CD4-positive, CD25-positive, alpha-beta regulatory T cell (primary cell): ENCODE results near the gene VWA1. TPM values are rescaled to one million over a fixed set of nuclear protein-coding genes. Genes with fewer than 3 reads are reported as not detected.
"Not testable (repeated sequence)": the region's sequence is repeated elsewhere in the genome, so short reads cannot be mapped to it uniquely, and the experiment has no call there.

Experiments used
- ATAC-seq, 2 donors: fragments of 150-1000 bp; cut with Tn5 transposase; one replicate each; pipeline ENCODE4 v1.10.0; 2021; ENCODE audit warnings: low read depth in 2 of 2, moderate number of reproducible peaks in 2 of 2, moderate library complexity in 1 of 2
- DNase-seq, 3 donors: peaks; one replicate each; pipeline versions ENCODE4 v3.0.0 to v3.0.0-alpha.2; 2012 to 2022; ENCODE audit warnings: mixed read lengths in 1 of 3
- H3K27ac ChIP-seq: one replicate; pipeline ENCODE4 v1.7.0; 2013; ENCODE audit warnings: mild to moderate bottlenecking, low read length; ENCODE audit not compliant: insufficient read depth, poor library complexity, severe bottlenecking
- H3K27me3 ChIP-seq: one replicate; pipeline ENCODE4 v1.7.0; 2013; ENCODE audit warnings: low read length; ENCODE audit not compliant: control insufficient read depth, insufficient read depth
- H3K36me3 ChIP-seq: one replicate; pipeline ENCODE4 v1.7.0; 2013; ENCODE audit warnings: mild to moderate bottlenecking, low read length, moderate library complexity; ENCODE audit not compliant: control insufficient read depth, insufficient read depth
- H3K4me1 ChIP-seq: 2 replicates; pipeline ENCODE4 v1.7.0; 2013; ENCODE audit warnings: mild to moderate bottlenecking, low read length; ENCODE audit not compliant: insufficient read depth, control insufficient read depth, poor library complexity, severe bottlenecking
- H3K4me3 ChIP-seq: one replicate; pipeline ENCODE4 v1.7.0; 2013; ENCODE audit warnings: low read depth, mild to moderate bottlenecking, low read length, moderate library complexity
- H3K9me3 ChIP-seq, 2 experiments: 1 replicate in 1 of 2; 2 replicates in 1 of 2; pipeline ENCODE4 v1.7.0; 2013; ENCODE audit warnings: low read length in 2 of 2, mild to moderate bottlenecking in 1 of 2, moderate library complexity in 1 of 2; ENCODE audit not compliant: control insufficient read depth in 2 of 2
- H3K27ac Mint-ChIP-seq, 3 donors: one replicate each; pipeline ENCODE4 v1.8.0; 2020 to 2022; ENCODE audit warnings: mild to moderate bottlenecking in 3 of 3, mixed read lengths in 3 of 3, moderate library complexity in 2 of 3
- H3K27me3 Mint-ChIP-seq: one replicate; pipeline ENCODE4 v1.8.0; 2022; ENCODE audit warnings: mild to moderate bottlenecking, mixed read lengths
- H3K36me3 Mint-ChIP-seq: one replicate; pipeline ENCODE4 v1.8.0; 2020; ENCODE audit warnings: mixed read lengths
- H3K4me1 Mint-ChIP-seq, 4 donors: one replicate each; pipeline ENCODE4 v1.8.0; 2020 to 2022; ENCODE audit warnings: mixed read lengths in 4 of 4, mild to moderate bottlenecking in 1 of 4
- H3K4me3 Mint-ChIP-seq, 4 donors: one replicate each; pipeline ENCODE4 v1.8.0; 2020 to 2022; ENCODE audit warnings: mild to moderate bottlenecking in 4 of 4, mixed read lengths in 4 of 4, moderate library complexity in 3 of 4
- H3K9me3 Mint-ChIP-seq, 7 donors: one replicate each; pipeline ENCODE4 v1.8.0; 2020 to 2022; ENCODE audit warnings: mixed read lengths in 7 of 7, mild to moderate bottlenecking in 3 of 7, moderate library complexity in 2 of 7
- polyA plus RNA-seq, 4 donors: library from polyadenylated mRNA; unstranded; fragments of 300-500 nt; fragmentation: Illumina TruSeq; gene quantifications; one replicate each; pipeline ENCODE4 v1.2.3, GENCODE V29; 2021
- total RNA-seq: library from RNA; stranded (reverse); gene quantifications from one replicate; pipeline ENCODE4 v1.2.3, GENCODE V29; 2022

VWA1 gene
- total and polyA plus RNA-seq, 5 donors from 2014 or later: not detected

DNA sequence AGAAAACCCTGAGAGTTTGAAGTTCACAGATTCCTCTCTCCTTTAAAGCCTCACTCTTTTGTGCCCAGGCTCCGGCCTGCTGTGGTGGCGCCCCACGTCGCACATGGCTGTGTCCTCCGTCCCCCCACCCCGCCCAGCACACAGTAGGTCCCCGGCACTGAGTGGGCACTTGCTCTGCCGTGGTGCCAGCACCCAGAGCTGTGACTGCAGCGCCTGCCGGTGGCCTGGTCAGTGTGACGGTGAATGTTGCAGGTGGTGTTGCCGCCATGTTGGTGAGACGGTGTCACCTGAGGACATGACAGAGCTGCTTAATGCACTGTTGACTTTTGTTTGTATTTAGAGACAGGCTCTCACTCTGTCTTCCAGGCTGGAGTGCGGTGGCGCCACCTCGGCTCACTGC, 17.4 kb downstream of the VWA1 start:
- ATAC-seq (no peak), DNase-seq (no peak)
- Mint-ChIP-seq H3K27me3 (no peaks in the 10 kb centered on the region), H3K36me3 (no peaks in the 10 kb centered on the region), H3K27ac (no peak overlapping the region), H3K9me3 (no peaks in the 10 kb centered on the region), H3K4me3 (no peak overlapping the region), H3K4me1 (no peaks in the 10 kb centered on the region)
- Histone ChIP-seq H3K36me3 (no peaks in the 10 kb centered on the region), H3K27me3 (no peaks in the 10 kb centered on the region), H3K4me1 (no peaks in the 10 kb centered on the region), H3K27ac (no peak overlapping the region), H3K9me3 (no peaks in the 10 kb centered on the region), H3K4me3 (no peak overlapping the region)

DNA sequence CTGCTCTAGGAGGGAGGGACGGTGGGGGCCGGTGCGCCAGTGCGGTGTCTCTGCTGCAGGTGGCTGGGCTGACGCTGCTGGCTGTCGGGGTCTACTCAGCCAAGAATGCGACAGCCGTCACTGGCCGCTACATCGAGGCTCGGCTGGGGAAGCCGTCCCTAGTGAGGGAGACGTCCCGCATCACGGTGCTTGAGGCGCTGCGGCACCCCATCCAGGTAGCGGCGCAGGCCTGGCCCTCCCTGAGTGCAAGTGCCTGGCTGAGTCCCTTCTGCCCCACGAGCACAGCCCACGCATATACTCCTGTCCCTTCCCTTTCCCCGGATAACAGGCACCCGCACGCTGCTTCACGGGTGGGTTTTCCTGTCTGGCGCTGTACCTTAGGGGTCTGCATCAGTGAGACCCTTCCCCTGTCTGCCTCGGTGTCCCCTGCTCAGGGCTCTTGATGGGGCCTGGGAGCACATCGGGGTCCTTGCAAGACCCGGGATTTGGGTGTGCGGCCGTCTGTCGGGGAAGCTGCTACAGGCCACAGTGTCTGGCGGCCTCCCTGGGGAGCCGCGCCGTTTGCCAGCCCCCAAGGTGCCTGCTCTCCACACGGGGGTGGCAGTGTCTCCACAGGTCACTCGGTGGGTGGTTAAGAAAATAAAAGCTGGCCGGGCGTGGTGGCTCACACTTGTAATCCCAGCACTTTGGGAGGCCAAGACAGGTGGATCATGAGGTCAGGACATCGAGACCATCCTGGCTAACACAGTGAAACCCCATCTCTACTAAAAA, 19.0 kb downstream of the VWA1 start:
- not testable (repeated sequence) for H3K9me3 ChIP-seq, H3K27me3 ChIP-seq, H3K9me3 Mint-ChIP-seq, H3K27me3 Mint-ChIP-seq, H3K36me3 Mint-ChIP-seq, H3K4me3 Mint-ChIP-seq, H3K4me1 ChIP-seq, H3K4me1 Mint-ChIP-seq, H3K4me3 ChIP-seq, H3K36me3 ChIP-seq, H3K27ac Mint-ChIP-seq, H3K27ac ChIP-seq, ATAC-seq, DNase-seq

DNA sequence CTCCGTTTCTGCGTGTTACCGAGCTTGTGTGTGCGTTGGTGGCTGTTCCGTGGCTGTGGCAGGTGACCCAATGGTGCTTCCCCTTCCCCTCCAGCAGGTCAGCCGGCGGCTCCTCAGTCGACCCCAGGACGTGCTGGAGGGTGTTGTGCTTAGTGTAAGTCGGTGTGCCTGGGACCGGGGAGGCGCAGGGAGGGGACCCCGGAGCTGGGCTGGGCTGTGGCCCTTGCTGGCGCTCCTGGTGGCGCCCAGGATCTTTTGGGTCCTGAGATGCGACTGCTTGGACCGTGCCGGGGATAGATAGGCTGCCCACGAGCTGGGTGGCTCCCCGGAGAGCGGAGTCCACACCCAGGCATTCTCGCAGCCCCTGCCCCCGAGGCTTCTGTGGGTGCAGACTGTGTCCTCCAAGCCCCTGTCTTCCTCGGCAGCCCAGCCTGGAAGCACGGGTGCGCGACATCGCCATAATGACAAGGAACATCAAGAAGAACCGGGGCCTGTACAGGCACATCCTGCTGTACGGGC, 19.9 kb downstream of the VWA1 start:
- H3K27me3 ChIP-seq: no peaks in the 10 kb centered on the region
- no peak overlapping the region for H3K4me3 Mint-ChIP-seq
- DNase-seq (no peak), ATAC-seq (no peak)
- H3K27ac Mint-ChIP-seq: no peak overlapping the region
- H3K36me3 ChIP-seq: no peaks in the 10 kb centered on the region
- no peak overlapping the region for H3K27ac ChIP-seq
- no peaks in the 10 kb centered on the region for H3K9me3 Mint-ChIP-seq
- H3K4me1 Mint-ChIP-seq: no peaks in the 10 kb centered on the region
- no peak overlapping the region for H3K4me3 ChIP-seq
- no peaks in the 10 kb centered on the region for H3K4me1 ChIP-seq
- no peaks in the 10 kb centered on the region for H3K9me3 ChIP-seq
- no peaks in the 10 kb centered on the region for H3K36me3 Mint-ChIP-seq
- H3K27me3 Mint-ChIP-seq: no peaks in the 10 kb centered on the region

DNA sequence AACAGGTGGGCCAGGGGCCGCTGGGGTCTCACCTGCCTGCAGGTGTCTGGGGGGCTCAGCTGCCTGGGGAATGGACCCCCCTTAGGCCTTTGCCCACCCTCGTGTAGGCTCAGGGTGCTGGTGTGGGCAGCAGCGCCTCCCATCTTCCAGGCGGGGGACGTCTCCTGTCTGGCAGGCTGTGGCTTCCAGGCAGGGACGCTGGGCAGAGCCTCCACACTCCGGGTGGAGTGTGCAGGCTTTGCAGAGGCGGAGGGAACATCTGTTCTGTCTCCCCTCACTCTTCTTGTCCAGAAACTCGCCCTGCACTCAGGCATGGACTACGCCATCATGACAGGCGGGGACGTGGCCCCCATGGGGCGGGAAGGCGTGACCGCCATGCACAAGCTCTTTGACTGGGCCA, 20.4 kb downstream of the VWA1 start:
- H3K36me3 Mint-ChIP-seq: not testable (repeated sequence)

DNA sequence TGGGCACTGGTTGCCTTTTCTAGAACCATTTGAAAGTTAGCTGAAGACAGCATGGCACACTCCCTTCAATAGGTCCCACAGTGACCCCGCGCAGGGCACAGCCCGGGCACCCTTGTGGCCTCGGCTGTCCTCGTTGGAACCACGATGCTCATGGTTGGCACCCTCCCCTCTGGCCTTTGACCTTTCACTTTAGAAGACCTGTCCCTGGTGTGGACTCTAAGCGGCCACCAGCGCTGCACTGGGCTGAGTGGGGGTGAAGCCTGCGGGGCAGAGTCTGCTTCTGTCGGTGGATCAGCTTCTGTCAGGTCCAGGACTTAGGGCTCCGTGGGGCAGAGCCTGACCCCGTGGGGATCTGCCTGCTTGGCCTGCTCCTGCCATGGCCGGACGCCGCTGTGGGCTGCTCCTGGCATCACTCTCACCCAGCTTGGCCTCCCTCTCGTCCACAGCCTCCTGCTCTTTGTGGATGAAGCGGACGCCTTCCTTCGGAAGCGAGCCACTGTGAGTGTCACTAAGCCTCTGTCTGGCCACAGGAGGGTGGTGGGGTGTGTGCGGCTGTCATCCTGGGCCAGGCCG, 21.3 kb downstream of the VWA1 start:
- not testable (repeated sequence) for H3K4me1 ChIP-seq, H3K27ac ChIP-seq, H3K27me3 Mint-ChIP-seq, H3K4me3 Mint-ChIP-seq, H3K9me3 ChIP-seq, H3K27ac Mint-ChIP-seq, H3K4me1 Mint-ChIP-seq, H3K27me3 ChIP-seq, H3K36me3 ChIP-seq, H3K4me3 ChIP-seq, H3K36me3 Mint-ChIP-seq, H3K9me3 Mint-ChIP-seq, DNase-seq
- peak in 1 of 2 donors; percentile 33 for ATAC-seq

More for the DNA sequence above, 20.4 kb downstream of the VWA1 start:
- DNase-seq, H3K9me3 Mint-ChIP-seq, H3K9me3 ChIP-seq, H3K4me3 ChIP-seq, H3K36me3 ChIP-seq, H3K27ac ChIP-seq, H3K27me3 Mint-ChIP-seq, H3K4me1 ChIP-seq, H3K27ac Mint-ChIP-seq, H3K27me3 ChIP-seq, H3K4me3 Mint-ChIP-seq, H3K4me1 Mint-ChIP-seq, ATAC-seq: not testable (repeated sequence)

DNA sequence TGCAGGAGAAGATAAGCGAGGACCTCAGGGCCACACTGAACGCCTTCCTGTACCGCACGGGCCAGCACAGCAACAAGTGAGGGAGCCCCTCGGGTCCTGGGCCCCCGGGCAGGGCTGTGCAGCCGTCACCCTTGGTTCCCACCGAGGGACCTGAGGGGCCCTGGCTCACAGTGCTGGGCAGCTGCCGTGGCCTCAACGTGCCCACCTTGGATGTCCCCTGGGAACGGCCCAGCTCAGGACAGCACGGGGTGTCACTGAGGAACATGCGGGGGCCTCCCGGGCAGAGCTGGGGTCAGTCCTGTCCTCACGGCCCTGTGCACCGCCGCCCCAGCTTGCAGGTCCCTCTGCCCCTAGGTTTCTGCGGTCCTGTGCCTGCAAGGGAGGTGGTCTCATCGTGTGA, 23.7 kb downstream of the VWA1 start:
- H3K4me1 Mint-ChIP-seq, H3K36me3 ChIP-seq, H3K27me3 ChIP-seq, DNase-seq, H3K9me3 Mint-ChIP-seq, H3K4me3 Mint-ChIP-seq, H3K27ac ChIP-seq, H3K36me3 Mint-ChIP-seq, H3K4me1 ChIP-seq, H3K4me3 ChIP-seq, H3K27me3 Mint-ChIP-seq, ATAC-seq, H3K9me3 ChIP-seq, H3K27ac Mint-ChIP-seq: not testable (repeated sequence)

DNA sequence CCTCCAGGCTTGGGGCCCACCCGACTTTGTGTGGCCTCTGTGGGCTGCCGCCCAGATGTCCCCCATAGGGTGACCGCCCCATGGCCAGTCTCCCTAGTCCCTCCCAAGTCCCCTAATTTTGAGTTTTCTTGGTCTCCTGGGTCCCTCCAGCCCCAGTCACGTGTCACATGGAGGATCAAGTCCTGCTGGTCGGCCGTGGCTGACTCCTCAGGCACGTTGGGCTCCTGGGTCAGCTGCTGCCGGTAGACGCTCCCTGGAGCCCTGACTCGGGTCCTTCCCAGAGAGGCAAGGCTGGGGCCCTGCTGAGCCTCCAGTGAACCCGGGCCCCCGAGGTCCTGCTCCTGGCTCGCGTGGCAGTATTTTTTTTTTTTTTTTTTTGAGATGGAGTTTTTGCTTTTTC, 24.2 kb downstream of the VWA1 start:
- not testable (repeated sequence) for H3K27me3 ChIP-seq, H3K9me3 ChIP-seq, ATAC-seq, H3K27ac Mint-ChIP-seq, H3K36me3 ChIP-seq, H3K36me3 Mint-ChIP-seq, H3K27ac ChIP-seq, H3K9me3 Mint-ChIP-seq, H3K4me1 ChIP-seq, H3K4me3 ChIP-seq, H3K4me1 Mint-ChIP-seq, DNase-seq, H3K27me3 Mint-ChIP-seq, H3K4me3 Mint-ChIP-seq

DNA sequence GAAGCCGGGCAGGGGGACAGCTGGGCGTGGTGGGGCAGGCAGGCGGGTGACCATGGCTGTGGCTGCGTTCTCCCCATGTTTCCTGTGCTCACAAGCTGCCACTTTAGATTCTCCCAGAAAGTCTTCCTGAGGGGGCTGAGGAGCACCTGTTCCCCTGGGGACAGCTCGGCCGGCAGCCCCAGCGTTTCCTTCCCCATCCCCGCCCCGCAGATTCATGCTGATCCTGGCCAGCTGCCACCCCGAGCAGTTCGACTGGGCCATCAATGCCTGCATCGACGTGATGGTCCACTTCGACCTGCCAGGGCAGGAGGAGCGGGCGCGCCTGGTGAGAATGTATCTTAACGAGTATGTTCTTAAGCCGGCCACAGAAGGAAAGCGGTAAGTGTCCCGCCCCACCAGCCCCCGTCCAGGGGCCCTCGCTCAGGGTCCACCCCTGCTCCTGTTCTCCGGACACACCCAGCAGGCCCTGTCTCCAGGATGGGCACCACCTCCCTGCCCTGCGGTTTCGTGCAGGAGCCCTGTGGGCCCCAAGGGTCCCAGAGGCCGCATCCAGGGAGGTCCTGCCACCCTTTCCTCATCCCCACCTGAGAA, 25.1 kb downstream of the VWA1 start:
- H3K9me3 ChIP-seq: no peaks in the 10 kb centered on the region
- no peak for ATAC-seq
- no peaks in the 10 kb centered on the region for H3K36me3 ChIP-seq
- no peak overlapping the region for H3K4me3 ChIP-seq
- no peak overlapping the region for H3K27ac Mint-ChIP-seq
- peaks cover 5% of the 10 kb centered on the region for H3K4me1 ChIP-seq
- no peaks in the 10 kb centered on the region for H3K36me3 Mint-ChIP-seq
- no peak overlapping the region for H3K4me3 Mint-ChIP-seq
- H3K27ac ChIP-seq: no peak overlapping the region
- H3K27me3 ChIP-seq: no peaks in the 10 kb centered on the region
- H3K9me3 Mint-ChIP-seq: no peaks in the 10 kb centered on the region
- H3K4me1 Mint-ChIP-seq: peaks cover 0 to 3% (median 0%) of the 10 kb centered on the region in 4 donors
- DNase-seq: no peak
- no peaks in the 10 kb centered on the region for H3K27me3 Mint-ChIP-seq
